K562 (cell line): Measurements from ENCODE around the gene OPCML.

Experiments used
- DMBX1 ChIP-seq: fragments of 250-450 bp; sonication (Bioruptor Pico); IDR thresholded peaks from 2 replicates; pipeline ENCODE4 v1.8.0; 2022; ENCODE audit warnings: inconsistent platforms, mild to moderate bottlenecking, moderate library complexity, borderline replicate concordance
- IRF1 ChIP-seq: sonication (generic); formaldehyde crosslinking; IDR thresholded peaks from 2 replicates; pipeline ENCODE4 v1.8.0; 2022; ENCODE audit warnings: missing genetic modification reagents, mild to moderate bottlenecking, borderline replicate concordance
- KAT7 ChIP-seq: sonication (generic); formaldehyde crosslinking; IDR thresholded peaks from 2 replicates; pipeline ENCODE4 v1.8.0; 2022; ENCODE audit warnings: missing genetic modification reagents, mild to moderate bottlenecking, borderline replicate concordance
- KLF16 ChIP-seq: IDR thresholded peaks from 2 replicates; pipeline ENCODE4 v1.6.1; 2016; ENCODE audit warnings: antibody characterized with exemption
- STAG1 ChIP-seq: sonication (generic); formaldehyde crosslinking; IDR thresholded peaks from 2 replicates; pipeline ENCODE4 v1.5.0; 2020; ENCODE audit warnings: missing genetic modification reagents, borderline replicate concordance
- TGIF2 ChIP-seq: sonication (generic); formaldehyde crosslinking; IDR thresholded peaks from 2 replicates; pipeline ENCODE4 v1.8.1; 2022; ENCODE audit warnings: mild to moderate bottlenecking, missing genetic modification reagents, moderate library complexity
- USF1 ChIP-seq: sonication (generic); formaldehyde crosslinking; IDR thresholded peaks from 2 replicates; pipeline ENCODE4 v1.9.0; 2022; ENCODE audit warnings: mild to moderate bottlenecking, missing genetic modification reagents
- TF ChIP-seq, protein P1 (sequence below), 2 experiments: fragments of 450-650 bp; formaldehyde crosslinking in 1 of 2; IDR thresholded peaks; 2 replicates each; pipeline versions ENCODE4 v1.4.0 to v1.6.1; 2014 to 2020; ENCODE audit warnings: mild to moderate bottlenecking in 2 of 2, borderline replicate concordance in 1 of 2, low read depth in 1 of 2

DNA sequence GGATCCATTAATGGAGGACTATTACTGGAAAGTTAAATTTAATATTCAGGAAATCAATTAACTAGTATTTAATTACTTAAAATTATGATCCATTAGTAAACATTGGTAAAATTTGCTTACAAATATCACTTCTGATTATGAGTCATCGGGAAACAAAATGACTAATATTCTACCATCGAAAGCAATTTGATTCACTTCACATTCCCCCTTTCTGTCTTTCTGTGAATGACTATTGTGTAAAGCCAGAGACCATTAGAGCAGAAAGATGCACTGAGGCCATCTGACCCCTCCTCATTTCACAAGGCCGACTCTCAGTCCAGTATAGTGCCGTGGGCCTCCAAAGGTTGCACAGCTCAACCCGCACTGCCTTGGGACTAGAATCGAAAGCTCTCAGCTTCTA is 619.0 kb downstream of the OPCML start:
- TF ChIP-seq USF1 (CRISPR knock-in tag): no peak
- no peak for TF ChIP-seq STAG1 (CRISPR knock-in tag)
- TF ChIP-seq KLF16: no peak
- TF ChIP-seq, protein P1, sequence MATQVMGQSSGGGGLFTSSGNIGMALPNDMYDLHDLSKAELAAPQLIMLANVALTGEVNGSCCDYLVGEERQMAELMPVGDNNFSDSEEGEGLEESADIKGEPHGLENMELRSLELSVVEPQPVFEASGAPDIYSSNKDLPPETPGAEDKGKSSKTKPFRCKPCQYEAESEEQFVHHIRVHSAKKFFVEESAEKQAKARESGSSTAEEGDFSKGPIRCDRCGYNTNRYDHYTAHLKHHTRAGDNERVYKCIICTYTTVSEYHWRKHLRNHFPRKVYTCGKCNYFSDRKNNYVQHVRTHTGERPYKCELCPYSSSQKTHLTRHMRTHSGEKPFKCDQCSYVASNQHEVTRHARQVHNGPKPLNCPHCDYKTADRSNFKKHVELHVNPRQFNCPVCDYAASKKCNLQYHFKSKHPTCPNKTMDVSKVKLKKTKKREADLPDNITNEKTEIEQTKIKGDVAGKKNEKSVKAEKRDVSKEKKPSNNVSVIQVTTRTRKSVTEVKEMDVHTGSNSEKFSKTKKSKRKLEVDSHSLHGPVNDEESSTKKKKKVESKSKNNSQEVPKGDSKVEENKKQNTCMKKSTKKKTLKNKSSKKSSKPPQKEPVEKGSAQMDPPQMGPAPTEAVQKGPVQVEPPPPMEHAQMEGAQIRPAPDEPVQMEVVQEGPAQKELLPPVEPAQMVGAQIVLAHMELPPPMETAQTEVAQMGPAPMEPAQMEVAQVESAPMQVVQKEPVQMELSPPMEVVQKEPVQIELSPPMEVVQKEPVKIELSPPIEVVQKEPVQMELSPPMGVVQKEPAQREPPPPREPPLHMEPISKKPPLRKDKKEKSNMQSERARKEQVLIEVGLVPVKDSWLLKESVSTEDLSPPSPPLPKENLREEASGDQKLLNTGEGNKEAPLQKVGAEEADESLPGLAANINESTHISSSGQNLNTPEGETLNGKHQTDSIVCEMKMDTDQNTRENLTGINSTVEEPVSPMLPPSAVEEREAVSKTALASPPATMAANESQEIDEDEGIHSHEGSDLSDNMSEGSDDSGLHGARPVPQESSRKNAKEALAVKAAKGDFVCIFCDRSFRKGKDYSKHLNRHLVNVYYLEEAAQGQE (IDR thresholded peaks at IDR 0.05; ENCODE audit: borderline replicate concordance): no peak
- TF ChIP-seq, protein P1 (CRISPR knock-in tag; IDR thresholded peaks at IDR 0.05; ENCODE audit: low read depth): no peak
- TF ChIP-seq DMBX1 (CRISPR knock-in tag): no peak
- no peak for TF ChIP-seq IRF1 (CRISPR knock-in tag)
- TF ChIP-seq TGIF2 (CRISPR knock-in tag): no peak
- TF ChIP-seq KAT7 (CRISPR knock-in tag): no peak
